T-helper 2 cell treated with Interferon-gamma antibody and Interleukin-4, amounts not matched to agents 5 μg/mL and 100 μg/mL, for 36 hours (primary cell): ENCODE data around the gene CYSTM1.
A peak's percentile ranks its signal among the peaks of the same experiment; 100 is the strongest.

Experiments
- DNase-seq: peaks from one replicate; pipeline ENCODE4 v3.0.0; 2021; ENCODE audit warnings: low spot score
- H3K27ac Mint-ChIP-seq: one replicate; pipeline ENCODE4 v1.8.0; 2021; ENCODE audit warnings: mild to moderate bottlenecking, mixed read lengths
- H3K27me3 Mint-ChIP-seq: one replicate; pipeline ENCODE4 v1.8.0; 2021; ENCODE audit warnings: low read depth, mixed read lengths
- H3K36me3 Mint-ChIP-seq: one replicate; pipeline ENCODE4 v1.8.0; 2021; ENCODE audit warnings: low read depth, mixed read lengths
- H3K4me1 Mint-ChIP-seq: one replicate; pipeline ENCODE4 v1.8.0; 2021; ENCODE audit warnings: low read depth, mixed read lengths
- H3K4me3 Mint-ChIP-seq: one replicate; pipeline ENCODE4 v1.8.0; 2022; ENCODE audit warnings: mild to moderate bottlenecking, moderate library complexity, mixed read lengths
- H3K9me3 Mint-ChIP-seq: one replicate; pipeline ENCODE4 v1.8.0; 2021; ENCODE audit warnings: mixed read lengths

The CYSTM1 gene

DNA sequence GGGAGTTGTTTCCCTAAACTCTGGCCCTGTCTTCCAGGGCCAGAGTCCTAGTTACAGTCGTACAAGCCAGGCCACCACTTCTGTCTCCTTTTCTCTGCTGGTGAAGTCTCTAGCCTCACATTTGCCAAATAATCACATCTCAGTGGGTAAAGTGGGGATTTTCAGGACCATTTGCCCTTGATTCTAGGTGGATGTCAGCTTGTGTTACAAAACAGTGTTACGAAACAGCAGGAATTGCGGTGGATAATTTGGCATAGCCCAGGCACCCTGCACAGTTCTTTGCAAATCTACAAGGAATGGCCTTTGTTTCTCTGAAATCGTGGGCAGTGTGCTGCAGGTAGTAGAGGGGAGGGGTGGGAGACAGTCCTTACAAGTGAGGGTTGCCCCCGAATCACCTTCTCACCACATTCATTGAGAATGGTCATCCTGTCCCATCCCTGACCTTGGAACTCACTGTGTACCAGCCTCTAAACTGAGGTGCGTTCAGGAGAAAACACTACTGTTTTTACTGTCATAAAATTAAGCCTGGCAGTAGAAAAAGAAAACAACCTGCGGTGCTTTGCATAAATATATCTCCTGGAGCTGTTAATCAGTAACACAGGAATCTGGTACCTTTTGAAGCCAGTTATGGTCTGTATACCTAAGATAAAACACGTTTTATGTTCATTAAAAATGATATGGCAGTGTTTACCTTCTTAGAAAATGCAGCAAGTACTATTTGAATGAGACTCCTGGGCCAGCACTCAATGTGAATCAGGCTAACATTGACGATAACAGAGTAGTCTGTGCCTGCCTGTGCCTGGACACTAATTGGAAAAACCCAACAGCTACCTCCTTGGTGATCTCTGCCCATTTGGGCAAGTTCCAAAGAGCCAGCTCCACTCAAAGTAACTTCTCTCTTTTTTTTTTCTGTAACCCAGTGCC, 44.3 kb downstream of the CYSTM1 start:
- Mint-ChIP-seq H3K27ac (no peak overlapping the region), H3K36me3 (no peaks in the 10 kb centered on the region), H3K4me3 (no peak overlapping the region), H3K27me3 (no peaks in the 10 kb centered on the region), H3K9me3 (no peaks in the 10 kb centered on the region), H3K4me1 (peaks cover 15% of the 10 kb centered on the region)
- DNase-seq, result no peak

DNA sequence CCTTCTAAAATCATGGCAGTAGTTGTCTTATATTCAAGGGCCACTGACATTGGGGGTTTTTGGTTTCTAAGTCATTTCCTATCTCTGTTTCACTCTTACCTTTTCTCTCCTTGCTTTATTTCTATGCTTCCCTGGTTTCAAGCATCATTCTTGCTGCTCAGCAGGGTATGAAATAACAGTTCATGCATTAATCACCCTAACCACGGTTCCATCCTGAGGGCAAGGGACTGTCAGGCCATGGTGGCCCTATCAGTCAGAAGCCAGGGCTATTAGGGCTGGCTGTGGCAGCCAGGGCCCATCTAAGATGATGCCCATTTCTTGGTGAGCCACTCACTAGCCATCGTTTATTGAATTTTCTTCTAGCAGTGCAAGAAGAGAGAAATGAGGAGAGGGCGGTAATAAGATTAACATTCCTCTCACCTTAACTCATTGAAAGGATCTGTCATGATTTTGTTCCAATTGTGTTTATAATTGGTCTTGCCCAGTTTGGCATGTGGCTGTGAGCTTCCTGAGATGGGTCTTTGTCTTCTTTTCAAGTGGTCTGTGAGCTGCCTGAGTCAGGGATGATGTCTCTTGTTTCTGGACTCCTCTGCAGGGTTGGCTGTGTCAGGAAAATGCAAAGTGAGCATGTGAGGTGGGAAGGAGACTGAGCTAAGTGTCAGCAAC, 45.2 kb downstream of the CYSTM1 start:
- DNase-seq, result peak; percentile 10
- Mint-ChIP-seq H3K9me3 (no peaks in the 10 kb centered on the region), H3K4me3 (no peak overlapping the region), H3K4me1 (peaks cover 13% of the 10 kb centered on the region), H3K36me3 (no peaks in the 10 kb centered on the region), H3K27ac (no peak overlapping the region), H3K27me3 (no peaks in the 10 kb centered on the region)

DNA sequence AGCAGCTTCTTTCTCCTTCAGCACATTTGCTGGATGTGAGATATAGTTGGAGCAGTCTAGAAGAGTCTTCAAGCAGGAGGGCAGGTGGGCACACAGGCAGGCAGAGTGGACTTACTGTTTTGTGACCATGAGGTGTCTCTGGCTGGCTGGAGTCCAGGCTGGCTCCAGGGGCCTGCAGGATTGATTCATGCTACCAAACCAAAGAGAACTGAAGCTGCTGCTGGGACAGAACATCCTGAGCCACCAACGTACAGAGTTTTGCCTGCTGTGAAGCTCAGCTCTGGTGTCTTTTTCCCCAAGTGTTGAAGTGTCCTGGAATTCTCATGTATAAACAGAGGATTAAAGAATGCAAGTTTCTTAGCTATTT, 45.7 kb downstream of the CYSTM1 start:
- H3K4me3 Mint-ChIP-seq, result no peak overlapping the region
- H3K27ac Mint-ChIP-seq, result no peak overlapping the region
- no peaks in the 10 kb centered on the region for H3K27me3 Mint-ChIP-seq
- H3K9me3 Mint-ChIP-seq, result no peaks in the 10 kb centered on the region
- H3K4me1 Mint-ChIP-seq, result peaks cover 13% of the 10 kb centered on the region
- DNase-seq, result no peak
- H3K36me3 Mint-ChIP-seq, result no peaks in the 10 kb centered on the region

DNA sequence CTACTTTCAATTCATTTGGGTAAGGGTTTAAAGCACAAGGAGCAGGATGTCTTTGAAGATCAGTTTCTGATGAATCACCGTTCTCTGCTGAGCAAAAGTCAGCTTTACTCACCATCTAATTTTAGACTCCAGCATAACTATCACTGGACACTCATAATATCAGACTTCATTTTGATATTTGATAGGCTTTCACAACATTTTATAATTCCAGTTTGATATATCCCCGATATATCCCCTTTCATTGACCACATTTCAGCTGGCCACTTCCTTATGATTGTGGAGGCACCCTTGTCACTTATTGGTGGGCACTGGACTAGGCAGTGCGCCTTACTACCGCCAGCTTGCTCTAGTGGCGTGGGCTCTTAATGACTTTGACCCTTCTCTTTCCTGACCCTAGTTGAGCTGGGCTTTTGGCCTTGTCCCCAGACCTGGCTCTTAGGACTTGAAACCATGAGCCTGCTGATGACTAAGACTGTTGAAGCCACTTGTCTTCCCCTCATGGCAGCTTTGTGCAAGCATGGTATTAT, 46.8 kb downstream of the CYSTM1 start:
- Mint-ChIP-seq H3K9me3 (no peaks in the 10 kb centered on the region), H3K27me3 (no peaks in the 10 kb centered on the region), H3K4me3 (no peak overlapping the region), H3K27ac (no peak overlapping the region), H3K4me1 (peaks cover 13% of the 10 kb centered on the region), H3K36me3 (no peaks in the 10 kb centered on the region)
- no peak for DNase-seq

DNA sequence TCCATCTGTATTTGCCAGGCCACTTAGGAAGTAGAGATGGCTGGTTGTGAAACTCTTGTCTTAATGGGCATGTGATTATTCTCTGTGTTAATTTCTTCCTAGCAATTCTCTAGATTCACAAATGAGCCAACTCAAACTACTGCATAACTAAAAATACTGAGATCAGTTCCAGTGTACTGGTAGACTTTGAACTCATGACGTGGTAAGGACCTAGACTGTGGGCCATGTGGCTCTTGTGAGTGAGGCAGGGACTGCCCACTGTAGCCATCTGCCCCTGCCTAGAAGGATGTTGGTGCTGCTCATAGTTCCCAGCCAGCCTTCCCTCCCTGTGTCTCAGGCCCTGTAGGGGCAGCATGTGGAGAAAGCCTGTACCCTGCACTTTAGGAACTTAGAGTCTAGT, 47.4 kb downstream of the CYSTM1 start:
- no peak for DNase-seq
- no peak overlapping the region for H3K4me3 Mint-ChIP-seq
- peaks cover 13% of the 10 kb centered on the region for H3K4me1 Mint-ChIP-seq
- H3K9me3 Mint-ChIP-seq, result no peaks in the 10 kb centered on the region
- no peak overlapping the region for H3K27ac Mint-ChIP-seq
- no peaks in the 10 kb centered on the region for H3K36me3 Mint-ChIP-seq
- no peaks in the 10 kb centered on the region for H3K27me3 Mint-ChIP-seq

DNA sequence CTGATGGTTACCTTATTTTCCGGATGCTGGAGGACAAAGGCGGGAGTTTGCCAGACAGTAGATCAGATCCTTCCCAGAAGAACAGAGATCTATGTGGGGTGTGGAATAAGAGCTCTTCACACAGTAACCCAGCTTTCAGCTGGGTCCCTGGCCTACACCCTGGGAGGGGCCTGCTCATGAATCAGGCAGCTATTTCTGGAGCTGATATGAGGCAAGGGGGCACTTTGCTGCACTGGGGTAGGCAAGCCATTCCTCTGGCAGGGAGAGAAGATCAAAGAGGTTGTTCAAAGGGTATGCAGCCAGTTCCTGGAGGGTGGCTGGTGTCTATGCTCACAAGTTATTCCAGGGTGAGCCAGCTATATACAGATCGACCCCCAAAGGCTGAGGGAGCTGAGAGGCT, 48.6 kb downstream of the CYSTM1 start:
- no peak overlapping the region for H3K27ac Mint-ChIP-seq
- H3K27me3 Mint-ChIP-seq, result no peaks in the 10 kb centered on the region
- peaks cover 13% of the 10 kb centered on the region for H3K4me1 Mint-ChIP-seq
- no peak overlapping the region for H3K4me3 Mint-ChIP-seq
- no peaks in the 10 kb centered on the region for H3K36me3 Mint-ChIP-seq
- no peak for DNase-seq
- H3K9me3 Mint-ChIP-seq, result no peaks in the 10 kb centered on the region

DNA sequence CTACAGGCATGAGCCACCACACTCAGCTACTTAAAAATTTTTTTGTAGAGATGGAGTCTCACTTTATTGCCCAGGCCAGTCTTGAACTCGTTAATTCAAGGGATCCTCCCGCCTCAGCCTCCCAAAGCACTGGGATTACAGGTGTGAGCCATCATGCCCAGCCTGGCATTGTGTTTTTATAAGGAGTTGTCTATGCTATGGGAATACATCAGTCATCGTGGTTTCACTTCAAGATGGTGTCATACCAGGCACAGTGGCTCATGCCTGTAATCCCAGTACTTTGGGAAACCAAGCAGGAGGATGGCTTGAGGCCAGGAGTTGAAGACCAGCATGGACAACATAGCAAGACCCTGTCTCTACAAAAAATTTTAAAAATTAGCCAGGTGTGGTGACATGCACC, 49.7 kb downstream of the CYSTM1 start:
- H3K36me3 Mint-ChIP-seq, result no peaks in the 10 kb centered on the region
- DNase-seq, result no peak
- no peaks in the 10 kb centered on the region for H3K27me3 Mint-ChIP-seq
- H3K4me3 Mint-ChIP-seq, result no peak overlapping the region
- no peaks in the 10 kb centered on the region for H3K9me3 Mint-ChIP-seq
- H3K27ac Mint-ChIP-seq, result no peak overlapping the region
- H3K4me1 Mint-ChIP-seq, result peaks cover 13% of the 10 kb centered on the region

DNA sequence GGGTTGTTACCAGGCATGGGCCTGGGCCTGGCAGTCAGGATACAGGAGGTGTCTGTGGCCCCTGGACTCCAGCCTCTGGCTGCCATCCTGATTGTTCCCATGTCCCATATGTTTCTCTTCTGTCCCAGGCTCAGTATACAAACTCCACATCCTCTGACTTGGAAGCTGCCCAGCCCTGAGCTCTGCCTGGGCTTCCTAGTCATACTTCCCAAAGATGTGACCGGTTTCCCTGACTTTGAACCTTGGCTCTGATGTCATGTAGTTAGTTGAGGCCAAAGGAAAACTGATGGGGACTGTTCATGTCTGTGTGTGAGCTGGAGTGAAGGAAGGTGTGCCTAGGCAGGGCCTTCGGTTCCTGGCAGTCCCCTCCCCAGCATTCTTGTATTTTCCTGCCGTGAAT, 50.4 kb downstream of the CYSTM1 start:
- Mint-ChIP-seq H3K9me3 (no peaks in the 10 kb centered on the region), H3K4me3 (no peak overlapping the region), H3K4me1 (peaks cover 13% of the 10 kb centered on the region), H3K36me3 (no peaks in the 10 kb centered on the region), H3K27me3 (no peaks in the 10 kb centered on the region), H3K27ac (no peak overlapping the region)
- DNase-seq, result no peak

DNA sequence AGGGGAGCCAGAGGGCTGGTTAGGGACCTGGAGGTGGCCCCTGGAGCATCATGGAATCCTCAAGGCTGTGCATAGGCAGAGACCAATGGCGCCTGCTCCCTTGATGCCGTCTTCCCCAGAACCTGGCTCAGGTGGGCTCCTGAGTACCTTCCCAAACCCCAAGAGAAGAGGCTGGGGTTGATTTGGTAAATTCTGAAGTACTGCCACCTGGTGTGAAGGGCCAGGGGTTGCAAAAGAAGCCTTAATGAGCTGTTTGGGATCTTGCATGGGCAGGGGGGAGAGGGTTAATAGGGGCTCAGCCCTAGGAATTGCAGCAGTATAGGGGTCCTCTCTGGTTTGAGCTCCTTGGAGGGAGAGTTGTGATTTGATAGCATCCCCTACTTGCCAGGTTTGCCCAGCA, 52.1 kb downstream of the CYSTM1 start:
- H3K27ac Mint-ChIP-seq, result no peak overlapping the region
- H3K9me3 Mint-ChIP-seq, result no peaks in the 10 kb centered on the region
- H3K36me3 Mint-ChIP-seq, result no peaks in the 10 kb centered on the region
- no peak overlapping the region for H3K4me3 Mint-ChIP-seq
- H3K4me1 Mint-ChIP-seq, result peaks cover 3% of the 10 kb centered on the region
- H3K27me3 Mint-ChIP-seq, result peaks cover 6% of the 10 kb centered on the region
- DNase-seq, result no peak

DNA sequence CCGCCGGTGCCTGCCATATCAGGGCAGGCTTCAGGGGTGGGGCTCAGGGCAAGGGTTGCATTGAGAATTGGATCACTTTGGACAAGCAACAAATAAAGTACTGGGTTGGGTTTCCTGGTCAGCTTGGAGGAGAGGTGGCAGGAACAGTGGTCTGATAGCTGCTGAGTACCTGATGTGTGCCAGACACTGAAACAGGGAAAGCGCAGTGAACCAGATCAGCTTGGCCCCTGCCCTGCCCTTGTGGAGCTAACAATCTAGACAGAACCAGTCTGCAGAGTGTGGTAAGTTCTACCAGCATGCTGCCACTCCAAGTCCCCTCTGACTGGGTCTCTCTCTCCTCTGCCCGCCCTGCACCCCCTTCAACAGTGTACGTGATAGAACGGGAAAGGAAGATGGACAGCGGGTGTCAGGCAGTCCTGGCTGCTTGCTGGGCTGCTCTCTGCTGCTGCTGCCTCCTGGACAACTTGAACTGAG, 53.4 kb downstream of the CYSTM1 start:
- Mint-ChIP-seq H3K36me3 (no peaks in the 10 kb centered on the region), H3K4me3 (no peak overlapping the region), H3K27me3 (peaks cover 9% of the 10 kb centered on the region), H3K27ac (no peak overlapping the region), H3K4me1 (no peaks in the 10 kb centered on the region), H3K9me3 (no peaks in the 10 kb centered on the region)
- no peak for DNase-seq

DNA sequence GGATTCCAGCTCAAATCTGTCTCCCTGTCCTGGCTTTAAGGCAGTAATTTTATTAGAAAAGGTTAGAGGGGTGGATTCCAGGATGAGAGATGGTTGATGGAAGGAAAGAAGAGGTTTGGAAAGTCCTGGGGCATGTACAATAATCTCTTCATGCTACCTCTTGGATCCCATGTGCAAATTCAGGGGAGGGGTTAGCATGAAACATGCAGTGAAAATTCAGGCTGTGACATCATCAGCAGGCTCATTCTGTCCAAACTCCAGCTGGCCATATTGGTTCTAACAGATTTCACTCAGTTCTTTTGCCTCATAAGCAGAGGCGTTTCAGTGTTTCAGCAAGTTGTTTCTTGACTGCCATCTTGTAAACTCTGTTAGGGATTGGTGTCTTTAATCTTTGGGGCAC, 55.4 kb downstream of the CYSTM1 start:
- Mint-ChIP-seq H3K4me3 (no peak overlapping the region), H3K9me3 (no peaks in the 10 kb centered on the region), H3K27me3 (peaks cover 9% of the 10 kb centered on the region), H3K36me3 (no peaks in the 10 kb centered on the region), H3K4me1 (no peaks in the 10 kb centered on the region), H3K27ac (no peak overlapping the region)
- no peak for DNase-seq

DNA sequence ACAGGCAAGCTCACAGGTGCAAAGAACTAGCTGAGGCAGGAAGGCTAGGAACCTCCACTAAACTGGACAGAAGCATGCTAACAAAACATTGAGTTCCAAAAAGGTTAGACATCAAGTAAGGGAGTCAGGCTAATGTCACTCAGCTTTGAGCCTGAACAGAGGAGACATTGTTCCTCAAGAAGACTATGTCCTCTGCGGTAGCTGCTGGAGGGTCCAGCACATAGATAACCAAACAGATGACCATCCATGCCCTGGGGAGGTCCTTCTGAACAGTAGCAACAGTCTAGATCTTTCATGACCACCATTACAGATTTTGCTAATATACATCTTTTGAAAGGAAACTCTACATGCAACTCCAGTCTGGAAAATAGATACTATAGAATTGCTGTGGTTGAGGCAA, 57.7 kb downstream of the CYSTM1 start:
- H3K4me3 Mint-ChIP-seq, result no peak overlapping the region
- H3K9me3 Mint-ChIP-seq, result no peaks in the 10 kb centered on the region
- H3K36me3 Mint-ChIP-seq, result no peaks in the 10 kb centered on the region
- no peak overlapping the region for H3K27ac Mint-ChIP-seq
- H3K4me1 Mint-ChIP-seq, result no peaks in the 10 kb centered on the region
- no peak for DNase-seq
- H3K27me3 Mint-ChIP-seq, result peaks cover 9% of the 10 kb centered on the region

DNA sequence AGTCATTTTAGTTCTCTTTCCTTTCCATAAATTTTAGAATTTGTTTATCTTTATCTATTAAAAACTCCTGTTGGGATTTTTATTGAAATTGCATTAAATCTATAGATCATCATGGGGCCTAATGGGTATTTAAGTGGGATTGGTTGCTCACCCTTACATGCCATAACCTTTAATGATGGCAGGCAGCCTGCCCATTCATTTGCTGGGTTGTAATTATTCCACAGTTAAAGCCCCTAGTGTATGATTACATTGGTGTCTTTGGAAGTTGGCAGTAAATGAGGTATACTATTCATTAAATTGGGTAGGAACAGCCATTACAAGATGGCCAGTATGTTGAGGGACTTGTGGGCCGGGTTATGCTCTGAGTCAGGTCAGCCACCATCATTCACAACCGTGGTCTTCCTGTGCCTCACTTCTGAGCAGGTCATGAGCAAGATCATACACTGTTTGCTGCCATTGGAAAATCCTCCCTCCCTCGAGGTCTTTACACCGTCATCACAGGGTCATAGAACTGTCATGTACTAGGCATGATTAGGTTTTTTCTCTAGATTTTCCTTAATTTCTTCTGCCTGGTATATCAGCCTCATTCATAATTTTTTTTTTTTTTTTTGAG, 59.5 kb downstream of the CYSTM1 start:
- DNase-seq, result no peak
- no peak overlapping the region for H3K27ac Mint-ChIP-seq
- peaks cover 9% of the 10 kb centered on the region for H3K27me3 Mint-ChIP-seq

More for the DNA sequence above, 59.5 kb downstream of the CYSTM1 start:
- no peaks in the 10 kb centered on the region for H3K9me3 Mint-ChIP-seq
- no peaks in the 10 kb centered on the region for H3K36me3 Mint-ChIP-seq
- H3K4me1 Mint-ChIP-seq, result no peaks in the 10 kb centered on the region
- no peak overlapping the region for H3K4me3 Mint-ChIP-seq
